Skin of body (tissue), 2 donors: ENCODE measurements around the gene TNFSF9. TPM values are rescaled to one million over a fixed set of nuclear protein-coding genes. Genes with fewer than 3 reads are reported as not detected.
"Not testable (repeated sequence)": the region's sequence is repeated elsewhere in the genome, so short reads cannot be mapped to it uniquely, and the experiment has no call there.

Source experiments
- DNase-seq: peaks from one replicate; lab custom pipeline; 2025; lab: John Stamatoyannopoulos, UW
- total RNA-seq: library from RNA; depleted of rRNA; stranded (reverse); fragments of >200 nt; gene quantifications from one replicate; pipeline ENCODE4 v1.2.3, GENCODE V29; 2014

The TNFSF9 gene
- total RNA-seq, 1 donor from 2014 or later, result 0.69 TPM

DNA sequence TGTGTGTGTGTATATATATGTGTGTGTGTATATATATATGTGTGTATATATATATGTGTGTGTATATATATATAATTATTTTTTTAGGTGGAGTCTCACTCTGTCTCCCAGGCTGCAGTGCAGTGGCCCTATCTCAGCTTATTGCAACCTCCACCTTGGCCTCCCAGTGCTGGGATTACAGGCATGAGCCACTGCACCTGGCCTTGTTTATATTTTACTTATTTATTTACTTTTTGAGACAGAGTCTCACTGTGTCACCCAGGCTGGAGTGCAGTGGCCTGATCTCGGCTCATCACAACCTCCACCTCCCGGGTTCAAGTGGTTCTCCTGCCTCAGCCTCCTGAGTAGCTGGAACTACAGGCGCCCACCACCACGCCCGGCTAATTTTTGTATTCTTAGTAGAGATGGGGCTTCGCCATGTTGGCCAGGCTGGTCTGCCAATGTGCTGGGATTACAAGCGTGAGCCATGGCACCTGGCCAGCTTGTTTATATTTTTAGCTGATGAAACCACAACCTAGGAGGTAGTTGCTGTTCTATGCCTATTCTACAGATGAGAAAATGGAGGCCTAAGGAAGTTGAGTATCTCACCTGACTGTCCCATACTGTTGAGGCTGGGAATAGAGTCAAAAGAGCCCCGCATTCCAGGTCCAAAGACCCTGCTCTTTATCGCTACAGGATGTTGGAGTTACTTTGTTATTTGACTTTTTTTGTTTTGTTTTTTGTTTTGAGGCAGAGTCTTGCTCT is 22.6 kb upstream of the TNFSF9 start:
- not testable (repeated sequence) for DNase-seq

DNA sequence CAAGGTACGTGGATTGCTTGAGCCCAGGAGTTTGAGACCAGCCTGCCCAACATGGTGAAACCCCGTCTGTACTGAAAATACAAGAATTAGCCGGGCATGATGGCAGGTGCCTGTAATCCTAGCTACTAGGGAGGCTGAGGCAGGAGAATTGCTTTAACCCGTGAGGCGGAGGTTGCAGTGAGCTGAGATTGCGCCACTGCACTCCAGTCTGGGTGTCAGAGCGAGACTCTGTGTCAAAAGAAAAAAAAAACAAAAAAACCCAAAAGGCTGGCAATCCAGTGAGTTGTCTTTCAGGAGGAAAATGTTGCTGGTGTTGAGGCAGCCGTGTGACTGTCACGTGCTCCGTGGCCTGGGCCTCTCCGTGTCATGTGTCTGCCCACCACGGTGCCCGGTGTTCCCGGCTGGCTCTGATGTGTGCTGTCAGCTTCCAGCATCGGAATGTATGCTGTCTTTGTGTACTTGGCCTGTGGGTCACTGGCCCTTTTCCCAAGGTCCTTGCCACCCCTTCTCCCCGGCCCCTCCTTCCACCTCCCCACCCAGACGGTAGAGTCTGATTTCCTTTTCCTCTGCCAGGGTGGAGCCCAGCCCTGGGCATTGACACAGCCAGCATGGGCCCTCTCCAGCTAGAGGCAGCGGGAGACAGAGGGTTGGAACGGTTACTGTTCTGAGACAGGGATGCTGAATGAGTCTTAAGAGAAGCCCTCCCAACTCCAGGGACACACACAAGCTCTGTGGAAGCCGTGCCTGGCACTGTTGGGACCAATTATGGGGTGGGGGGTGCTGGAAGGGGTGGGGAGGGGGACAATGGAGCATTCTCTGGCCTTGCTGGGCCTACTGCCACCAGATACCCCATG is 21.5 kb upstream of the TNFSF9 start:
- no peak for DNase-seq

DNA sequence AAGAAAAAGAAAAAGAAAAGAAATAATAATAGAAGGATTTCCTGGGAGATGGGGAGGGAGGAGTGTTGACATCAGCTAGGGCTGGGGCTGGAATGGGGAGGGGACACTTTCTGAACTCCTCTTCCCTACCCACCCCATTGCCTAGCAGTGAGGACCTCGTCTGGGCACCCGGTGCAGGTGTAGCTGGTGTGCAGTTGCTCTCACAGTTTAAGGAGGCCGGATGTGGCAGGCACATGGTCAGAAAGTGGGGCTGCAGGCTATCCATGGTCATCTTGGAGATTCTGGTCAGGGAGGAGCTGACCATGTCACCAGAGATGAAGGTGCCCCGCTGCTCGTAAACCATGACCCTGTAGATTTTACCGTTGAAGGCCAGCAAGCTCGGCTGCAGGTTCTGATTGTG is 20.2 kb upstream of the TNFSF9 start:
- DNase-seq, result no peak

DNA sequence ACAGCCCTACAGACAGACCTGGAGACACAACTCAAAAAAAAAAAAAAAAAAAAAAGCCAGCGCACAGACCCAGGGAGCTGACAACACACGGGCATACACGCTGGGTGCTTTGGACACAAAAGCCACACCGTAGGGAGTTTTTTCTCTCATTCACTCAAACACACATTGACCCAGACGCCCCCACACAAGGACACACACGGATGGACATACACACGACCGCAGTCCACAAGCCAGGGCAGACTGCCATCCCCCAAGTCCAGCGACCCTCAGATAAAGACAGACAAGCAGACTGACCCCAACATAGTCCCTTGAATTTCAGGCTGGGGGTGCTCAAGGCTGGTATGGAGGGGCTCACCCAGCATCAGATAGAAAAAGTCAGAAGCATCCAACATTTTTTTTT is 16.7 kb upstream of the TNFSF9 start:
- no peak for DNase-seq

DNA sequence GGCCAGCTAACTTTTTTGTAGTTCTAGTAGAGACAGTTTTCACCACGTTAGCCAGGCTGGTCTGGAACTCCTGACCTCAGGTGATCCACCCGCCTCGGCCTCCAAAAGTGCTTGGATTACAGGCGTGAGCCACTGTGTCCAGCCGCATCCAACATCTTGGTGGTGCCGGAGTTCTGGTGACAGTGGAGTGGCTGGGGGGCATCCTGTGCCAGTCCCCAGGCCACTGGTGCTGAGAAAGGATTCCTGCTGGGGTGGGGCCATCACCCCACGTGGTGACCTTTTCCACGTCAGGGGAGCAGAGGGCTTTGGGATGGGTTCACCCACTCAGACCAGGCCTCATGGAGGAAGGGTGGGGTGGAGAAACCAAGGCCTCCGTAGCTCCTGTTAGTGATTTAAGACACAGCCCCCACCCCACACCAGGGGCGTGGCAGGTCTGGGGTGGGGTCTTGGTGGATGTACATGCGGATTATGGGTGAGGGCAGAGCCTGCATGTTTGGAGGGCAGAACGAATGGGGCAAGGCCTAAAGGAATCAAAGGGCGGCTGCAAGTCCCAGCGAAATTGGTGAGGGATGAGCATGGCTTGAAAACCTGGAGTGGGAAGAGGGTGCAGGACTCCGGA is 15.8 kb upstream of the TNFSF9 start:
- DNase-seq, result no peak

GRCh38 chr19:6516018-6516658 is 14.7 kb upstream of the TNFSF9 start:
- DNase-seq, result peak; percentile 90

GRCh38 chr19:6516659-6517291 is 14.1 kb upstream of the TNFSF9 start:
- DNase-seq, result peak; percentile 81

DNA sequence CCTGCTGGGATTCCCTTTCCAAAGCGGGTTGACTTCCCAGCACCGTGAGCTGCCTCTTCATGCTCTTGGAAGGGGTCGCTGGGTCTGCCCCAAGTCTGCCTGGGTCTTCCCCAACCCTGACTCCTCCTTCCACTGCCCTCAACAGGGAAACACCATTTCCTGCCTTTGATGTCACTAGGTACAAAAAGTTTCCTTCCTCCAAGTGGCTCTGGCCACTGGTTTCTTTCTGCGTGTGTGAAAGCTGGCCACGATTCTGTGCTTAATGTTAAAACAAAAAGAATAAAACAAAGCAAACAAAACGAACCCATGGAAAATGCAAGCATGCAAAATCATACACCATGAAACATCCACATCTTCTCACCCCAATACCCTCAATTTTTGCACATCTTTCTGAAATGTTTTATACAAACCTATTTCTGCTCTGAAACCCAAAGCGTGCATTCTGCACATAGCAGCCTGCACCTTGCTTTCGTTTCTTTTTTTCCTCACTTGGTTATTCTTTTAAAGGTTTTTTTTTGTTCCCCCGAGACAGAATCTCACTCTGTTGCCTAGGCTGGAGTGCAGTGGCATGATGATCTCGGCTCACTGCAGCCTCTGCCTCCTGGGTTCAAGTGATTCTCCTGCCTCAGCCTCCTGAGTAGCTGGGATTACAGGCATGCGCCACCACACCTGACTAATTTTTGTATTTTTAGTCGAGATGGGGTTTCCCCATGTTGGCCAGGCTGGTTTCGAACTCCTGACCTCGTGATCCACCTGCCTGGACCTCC is 12.5 kb upstream of the TNFSF9 start:
- DNase-seq, result no peak

DNA sequence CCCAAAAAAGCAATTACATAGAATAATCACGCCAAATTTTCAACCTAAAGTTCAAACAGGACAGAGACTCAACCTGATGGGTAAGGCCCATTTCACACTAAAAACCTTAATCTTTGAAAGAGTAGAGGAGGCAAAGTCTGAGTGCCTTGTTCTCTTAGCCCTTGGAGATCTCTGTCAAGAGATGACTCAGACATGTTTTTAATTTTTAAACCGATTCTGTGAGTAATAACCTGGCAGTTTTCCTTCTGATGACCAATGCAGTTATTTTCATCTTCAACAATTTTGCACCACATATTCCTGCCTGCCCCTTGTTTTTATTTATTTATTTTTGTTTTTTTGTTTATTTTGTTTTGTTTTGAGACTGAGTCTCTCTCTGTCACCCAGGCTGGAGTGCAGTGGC is 11.5 kb upstream of the TNFSF9 start:
- DNase-seq, result no peak

DNA sequence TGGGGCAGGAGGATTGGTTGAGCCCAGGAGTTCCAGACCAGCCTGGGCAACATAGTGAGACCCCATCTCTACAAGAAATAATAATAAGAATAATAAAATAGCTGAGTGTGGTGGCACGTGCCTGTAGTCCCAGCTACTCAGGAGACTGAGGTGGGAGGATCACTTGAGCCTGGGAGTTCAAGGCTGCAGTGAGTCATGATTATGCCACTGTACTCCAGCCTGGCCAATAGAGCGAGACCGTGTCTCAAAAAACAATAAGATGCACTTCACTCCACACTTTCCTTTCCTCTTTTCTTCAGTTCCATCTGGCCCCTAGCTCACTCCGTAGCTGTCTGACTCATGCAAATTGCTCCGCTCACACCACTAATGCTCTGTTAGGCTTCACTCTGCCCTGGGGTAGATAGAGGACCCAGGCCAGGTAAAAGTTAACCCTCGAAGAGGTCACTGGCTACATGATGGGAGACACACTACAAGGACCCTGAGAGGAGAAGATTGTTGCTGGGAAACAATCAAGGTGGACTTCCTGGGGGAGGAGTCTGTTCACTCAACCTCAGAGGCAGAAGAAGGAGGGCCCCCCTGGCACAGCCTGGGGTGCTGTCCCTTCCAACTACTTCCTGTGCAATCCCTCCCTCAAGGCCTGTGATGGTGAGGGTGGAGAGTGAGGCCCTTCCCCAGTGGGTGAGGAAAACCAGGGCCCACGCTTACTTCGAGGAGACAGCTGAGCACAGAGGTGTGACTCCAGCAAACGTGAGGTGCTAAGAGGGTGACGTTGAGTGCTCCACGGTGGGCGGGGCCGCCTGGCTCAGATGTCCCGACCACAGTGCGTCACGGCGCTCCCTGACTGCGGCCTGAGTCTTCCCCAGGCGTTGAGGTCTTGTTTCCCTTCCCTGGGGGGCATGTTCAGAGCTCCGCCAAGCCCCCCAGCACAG is 8.8 kb upstream of the TNFSF9 start:
- no peak for DNase-seq

DNA sequence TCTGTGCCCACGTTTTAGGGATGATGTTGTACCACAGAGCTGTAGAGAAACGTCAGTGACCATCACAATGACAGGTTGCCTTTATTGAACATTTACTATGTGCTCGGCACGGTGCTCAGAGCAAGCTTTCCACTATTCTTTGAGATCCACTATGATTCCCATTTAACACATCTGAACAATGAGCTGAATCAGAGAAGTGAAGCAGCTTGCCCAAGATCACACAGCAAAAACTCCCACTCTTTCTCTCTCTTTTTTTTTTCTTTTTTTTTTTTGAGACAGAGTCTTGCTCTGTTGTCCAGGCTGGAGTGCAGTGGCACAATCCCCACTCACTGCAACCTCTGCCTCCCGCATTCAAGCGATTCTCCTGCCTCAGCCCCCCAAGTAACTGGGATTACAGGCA is 8.1 kb upstream of the TNFSF9 start:
- no peak for DNase-seq

DNA sequence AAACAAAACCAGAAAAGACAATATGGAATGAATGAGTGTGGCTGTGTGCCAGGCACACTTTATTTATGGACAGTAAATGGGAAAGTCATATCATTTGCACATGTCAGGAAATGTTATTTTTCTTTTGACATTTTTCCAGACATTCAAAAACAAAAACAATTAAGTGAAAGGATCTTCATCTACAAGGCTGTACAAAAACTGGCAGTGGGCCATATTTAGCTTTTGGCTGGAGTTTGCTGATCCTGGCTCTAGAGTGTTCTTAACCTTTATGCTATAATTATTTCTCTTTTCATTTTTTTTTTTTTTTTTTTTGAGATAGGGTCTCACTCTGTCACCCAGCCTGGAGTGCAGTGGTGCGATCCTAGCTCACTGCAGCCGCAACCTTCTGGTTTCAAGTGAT is 6.5 kb upstream of the TNFSF9 start:
- peak; percentile 76 for DNase-seq

DNA sequence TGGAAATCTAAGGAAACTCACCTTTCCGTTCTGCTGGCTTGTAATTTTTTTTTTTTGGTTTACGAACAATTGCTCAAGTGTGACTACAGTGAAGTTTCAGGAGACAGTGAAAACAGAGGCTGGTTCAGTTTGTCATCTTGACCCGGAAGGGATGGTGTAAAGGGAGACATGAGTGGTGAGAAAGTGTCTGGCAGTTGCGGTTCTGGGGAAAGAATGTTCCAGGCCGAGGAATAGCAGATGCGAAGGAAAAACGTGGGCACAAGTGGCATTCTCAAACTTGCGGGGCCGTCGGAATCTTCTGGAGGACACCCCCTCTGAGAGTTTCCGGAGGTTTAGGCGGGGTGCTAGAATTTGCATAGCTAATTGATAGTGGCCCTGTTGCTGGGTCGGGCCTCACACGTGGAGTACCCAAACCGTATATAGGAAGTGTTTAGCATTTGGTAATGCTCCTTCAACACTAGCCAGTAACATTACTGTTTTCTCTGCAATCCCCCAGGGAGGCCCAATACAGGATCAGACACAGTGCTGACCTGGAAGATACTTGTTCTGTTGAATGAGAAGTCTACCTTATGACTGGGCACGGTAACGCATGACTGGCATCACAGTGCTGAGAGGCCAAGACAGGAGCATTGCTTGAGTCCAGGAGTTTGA is 2.8 kb upstream of the TNFSF9 start:
- no peak for DNase-seq

DNA sequence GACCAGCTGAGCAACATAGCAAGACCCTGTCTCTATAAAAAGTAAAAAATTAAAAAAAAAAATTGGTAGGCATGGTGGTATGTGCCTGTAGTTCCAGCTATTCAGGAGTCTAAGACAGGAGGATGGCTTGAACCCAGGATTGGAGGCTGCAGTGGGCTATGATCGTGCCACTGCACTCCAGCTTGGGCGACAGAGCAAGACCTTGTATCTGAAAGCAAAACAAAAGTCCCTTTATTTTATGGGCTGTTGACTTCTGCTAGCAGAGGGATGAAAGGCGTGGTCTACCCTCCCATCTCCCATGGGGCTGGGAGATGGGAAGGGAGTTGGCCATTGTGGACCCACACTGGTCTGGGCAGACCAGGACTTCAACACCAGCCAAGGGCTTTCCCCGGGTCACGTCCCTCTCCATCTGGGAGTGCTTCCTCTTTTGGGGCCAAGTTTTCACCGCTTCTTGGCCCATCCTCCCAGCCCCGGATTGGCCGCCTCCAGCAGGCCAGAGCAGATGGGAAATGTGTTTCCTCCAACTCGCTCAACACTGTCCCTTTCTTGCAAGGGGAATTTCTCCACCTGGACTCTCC is 2.2 kb upstream of the TNFSF9 start:
- DNase-seq, result peak; percentile 35

- DNase-seq, result no peak
These were observed 1.5 kb upstream of the TNFSF9 start for GRCh38 chr19:6529351-6529750.

- no peak for DNase-seq
These were observed 865 bp upstream of the TNFSF9 start for GRCh38 chr19:6529937-6530385.

DNA sequence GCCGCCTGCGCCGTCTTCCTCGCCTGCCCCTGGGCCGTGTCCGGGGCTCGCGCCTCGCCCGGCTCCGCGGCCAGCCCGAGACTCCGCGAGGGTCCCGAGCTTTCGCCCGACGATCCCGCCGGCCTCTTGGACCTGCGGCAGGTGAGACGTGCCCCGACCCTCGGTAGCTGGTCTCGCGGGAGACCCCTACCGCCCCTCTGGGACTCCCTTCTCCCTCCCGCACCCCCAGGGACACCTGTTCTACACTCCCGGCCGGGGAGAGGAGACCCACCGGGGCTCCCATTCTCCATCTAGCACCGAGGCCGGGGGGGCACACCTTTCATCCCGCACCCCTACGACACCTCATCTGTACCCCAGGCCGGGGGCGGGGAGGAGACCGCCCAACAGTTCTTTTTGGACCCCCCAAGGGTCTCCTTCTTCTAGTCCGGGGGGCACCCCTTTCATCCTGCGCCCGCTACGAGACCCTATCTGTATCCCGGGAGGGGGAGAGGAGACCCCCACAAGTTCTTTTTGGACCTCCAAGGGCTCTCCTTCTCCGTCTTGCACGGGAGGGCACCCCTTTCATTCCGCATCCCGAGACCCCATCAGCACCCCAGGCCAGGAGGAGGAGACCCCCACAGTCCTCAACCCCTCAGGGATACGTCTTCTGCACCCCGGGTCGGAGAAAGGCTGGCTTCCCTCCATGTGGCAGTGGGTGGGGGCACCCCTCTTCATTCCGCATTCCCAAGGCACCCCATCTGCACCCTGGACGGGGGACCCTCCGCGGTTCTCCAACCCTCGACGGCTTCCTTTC is 533 bp downstream of the TNFSF9 start:
- no peak for DNase-seq

- no peak for DNase-seq
These were observed 1.1 kb downstream of the TNFSF9 start for GRCh38 chr19:6531956-6532243.
